Activated gamma-delta T cell (primary cell): ENCODE results near the gene TAF11L9.
"Not testable (repeated sequence)": the region's sequence is repeated elsewhere in the genome, so short reads cannot be mapped to it uniquely, and the experiment has no call there.

Source experiments
- DNase-seq: peaks from one replicate; lab custom pipeline; 2025; lab: John Stamatoyannopoulos, UW
- total RNA-seq, 2 donors: gene quantifications; one replicate each; lab custom pipeline; 2026; lab: John Stamatoyannopoulos, UW

The TAF11L9 gene
- total RNA-seq: 0 reads per million in 2 donors

DNA sequence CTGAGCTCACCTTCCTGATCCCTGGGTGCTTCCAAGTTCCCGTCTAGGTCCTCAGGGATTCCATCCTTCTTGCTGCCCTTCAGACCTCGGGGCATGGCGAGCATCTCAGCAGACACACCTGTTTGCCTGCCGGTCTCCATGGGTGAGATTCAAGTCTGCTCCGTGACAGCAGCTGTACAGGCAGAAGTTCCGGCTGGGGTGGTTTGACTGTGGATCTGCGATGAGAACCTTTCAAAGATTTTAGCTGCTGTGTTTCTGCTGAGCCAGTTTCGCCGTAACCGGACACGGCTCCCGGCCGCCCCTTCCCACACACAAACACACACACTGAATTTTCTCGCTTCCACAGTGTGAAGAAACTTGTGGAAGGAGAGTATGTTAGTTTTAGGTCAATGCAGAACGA, at the start of gene TAF11L9:
Gene TAF11L9, minus strand, starts transcription at position 140 of the 400 bp plus-strand sequence.
- not testable (repeated sequence) for DNase-seq

DNA sequence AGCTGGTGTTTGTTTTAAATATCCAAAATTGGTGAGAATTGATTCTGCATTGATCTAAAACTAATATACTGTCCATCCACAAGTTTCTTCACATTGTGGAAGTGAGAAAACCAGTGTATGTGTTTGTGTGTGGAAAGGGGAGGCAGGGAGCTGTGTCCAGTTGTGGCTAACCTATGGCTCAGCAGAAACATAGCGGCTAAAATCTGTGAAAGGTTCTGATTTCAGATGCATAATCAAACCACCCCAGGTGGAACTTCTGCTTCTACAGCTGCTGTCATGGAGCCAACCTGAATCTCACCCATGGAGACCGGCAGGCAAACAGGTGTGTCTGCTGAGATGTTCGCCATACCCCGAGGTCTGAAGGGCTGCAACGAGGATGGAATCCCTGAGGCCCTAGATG, 40.0 kb upstream of the TAF11L9 start, which contains the start of gene TAF11L14:
Gene TAF11L14, plus strand, starts transcription at position 301 of the 400 bp plus-strand sequence.
- no peak for DNase-seq

DNA sequence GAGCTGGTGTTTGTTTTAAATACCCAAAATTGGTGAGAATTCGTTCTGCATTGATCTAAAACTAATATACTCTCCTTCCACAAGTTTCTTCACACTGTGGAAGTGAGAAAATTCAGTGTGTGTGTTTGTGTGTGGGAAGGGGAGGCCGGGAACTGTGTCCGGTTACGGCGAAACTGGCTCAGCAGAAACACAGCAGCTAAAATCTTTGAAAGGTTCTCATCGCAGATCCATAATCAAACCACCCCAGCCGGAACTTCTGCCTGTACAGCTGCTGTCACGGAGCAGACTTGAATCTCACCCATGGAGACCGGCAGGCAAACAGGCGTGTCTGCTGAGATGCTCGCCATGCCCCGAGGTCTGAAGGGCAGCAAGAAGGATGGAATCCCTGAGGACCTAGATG, 37.6 kb upstream of the TAF11L9 start, which contains the start of gene TAF11L13:
Gene TAF11L13, plus strand, starts transcription at position 301 of the 400 bp plus-strand sequence.
- not testable (repeated sequence) for DNase-seq

DNA sequence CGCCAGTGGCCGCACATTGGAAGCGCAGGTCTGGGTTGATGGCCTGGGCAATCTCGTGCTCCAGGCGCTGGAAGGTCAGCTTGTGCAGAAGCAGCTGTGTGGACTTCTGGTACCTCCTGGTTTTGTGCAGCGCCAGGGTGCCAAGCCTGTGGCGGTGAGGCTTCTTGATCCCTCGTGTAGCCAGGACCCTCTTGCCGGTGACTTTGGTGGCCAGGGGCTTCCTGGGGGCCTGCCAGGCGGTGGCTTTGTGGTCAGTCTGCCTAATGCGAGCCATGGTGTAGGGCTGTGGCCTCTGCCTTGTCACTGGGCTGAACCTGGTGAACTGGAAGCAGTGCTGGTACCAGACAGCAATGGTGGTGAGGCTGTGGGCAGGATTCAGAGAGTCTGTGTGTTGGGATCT, 31.5 kb upstream of the TAF11L9 start:
- DNase-seq: no peak

DNA sequence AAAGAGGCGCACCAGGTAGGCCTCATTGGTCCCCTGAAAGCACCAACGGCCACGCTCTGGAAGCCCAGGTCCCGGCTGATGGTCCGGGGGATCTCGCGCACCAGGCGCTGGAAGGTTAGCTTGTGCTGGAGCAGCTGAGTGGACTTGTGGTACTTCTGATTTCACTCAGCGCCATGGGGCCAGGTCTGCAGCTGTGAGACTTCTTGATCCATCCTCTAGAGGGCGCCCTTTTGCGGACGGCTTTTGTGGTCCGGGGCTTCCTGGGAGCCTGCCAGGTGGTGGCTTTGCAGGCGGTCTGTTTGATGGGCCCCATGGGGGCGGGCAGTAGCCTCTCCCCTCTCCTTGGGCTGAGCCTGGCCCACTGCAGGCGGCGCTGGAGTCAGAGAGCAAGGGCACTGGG, 26.4 kb upstream of the TAF11L9 start:
- DNase-seq: no peak

DNA sequence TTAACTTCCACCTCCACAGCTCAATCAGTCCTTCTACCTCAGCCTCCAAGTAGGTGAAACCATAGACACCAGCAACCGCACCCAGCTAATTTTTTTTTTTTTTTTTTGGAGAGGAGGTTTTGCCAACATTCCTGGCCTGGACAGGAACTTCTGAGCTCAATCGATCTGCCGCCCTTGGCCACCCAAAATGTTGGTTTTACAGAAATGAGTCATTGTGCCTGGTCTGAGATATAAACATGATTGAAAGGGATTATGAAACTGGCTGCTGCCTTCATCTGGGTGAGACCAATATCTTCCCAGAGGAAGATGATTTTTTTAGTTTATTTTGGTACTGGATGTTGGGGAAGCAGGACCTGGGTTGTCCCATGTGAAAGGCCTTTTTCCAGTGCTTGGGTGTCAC, 25.2 kb upstream of the TAF11L9 start:
- no peak for DNase-seq

DNA sequence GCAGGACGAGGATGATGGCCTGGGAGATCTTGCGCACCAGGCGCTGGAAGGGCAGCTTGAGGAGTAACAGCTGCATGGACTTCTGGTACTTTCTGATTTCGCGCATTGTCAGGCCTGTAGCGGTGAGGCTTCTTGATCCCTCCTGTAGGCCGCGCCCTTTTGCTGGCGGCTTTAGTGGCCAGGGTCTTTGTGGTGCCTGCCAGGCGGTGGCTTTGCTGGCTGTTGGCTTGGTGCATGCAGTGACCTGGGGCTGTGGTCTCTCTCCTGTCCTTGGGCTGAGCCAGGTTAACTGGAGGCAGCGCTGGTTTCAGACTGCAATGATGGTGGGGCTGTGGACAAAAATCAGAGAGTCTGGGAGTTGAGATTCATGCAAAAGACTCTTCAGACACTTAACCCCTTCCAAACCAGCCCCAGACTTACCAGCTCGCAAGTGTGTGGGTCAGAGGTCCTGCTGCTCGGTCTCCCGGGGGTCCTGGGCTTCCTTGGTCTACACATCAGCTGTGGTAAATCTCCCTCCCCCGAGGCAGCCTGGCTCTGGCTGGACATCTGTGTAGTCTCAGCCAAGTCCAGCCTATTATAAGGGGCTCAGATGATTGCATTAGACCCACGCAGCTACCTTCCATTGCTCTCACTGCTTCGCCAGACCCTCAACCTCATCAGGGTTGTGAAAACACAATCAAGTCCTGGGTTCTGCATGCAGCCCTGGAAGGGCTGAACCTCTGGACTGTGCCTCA, 20.8 kb upstream of the TAF11L9 start:
- DNase-seq: no peak

DNA sequence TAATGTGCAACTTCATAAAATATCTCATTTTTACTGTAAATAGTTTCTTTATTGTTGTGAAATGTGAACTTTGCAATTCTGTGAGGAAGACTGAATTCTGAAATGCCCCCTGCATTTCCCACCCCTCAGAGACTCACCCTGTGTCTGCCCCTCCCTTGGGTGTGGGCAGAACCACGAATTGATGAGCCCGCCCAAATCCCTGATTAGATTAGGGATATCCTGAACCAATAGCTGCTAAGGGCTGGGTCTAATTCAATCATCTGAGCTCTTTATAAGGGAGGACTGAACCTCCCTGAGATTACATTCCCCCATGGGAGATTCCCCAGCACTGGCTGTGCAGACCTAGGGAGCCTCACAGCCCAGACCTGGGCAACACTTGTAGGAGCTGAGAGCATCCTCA, 15.9 kb upstream of the TAF11L9 start, which contains the start of gene TAF11L12:
Gene TAF11L12, plus strand, starts transcription at position 301 of the 400 bp plus-strand sequence.
- not testable (repeated sequence) for DNase-seq

DNA sequence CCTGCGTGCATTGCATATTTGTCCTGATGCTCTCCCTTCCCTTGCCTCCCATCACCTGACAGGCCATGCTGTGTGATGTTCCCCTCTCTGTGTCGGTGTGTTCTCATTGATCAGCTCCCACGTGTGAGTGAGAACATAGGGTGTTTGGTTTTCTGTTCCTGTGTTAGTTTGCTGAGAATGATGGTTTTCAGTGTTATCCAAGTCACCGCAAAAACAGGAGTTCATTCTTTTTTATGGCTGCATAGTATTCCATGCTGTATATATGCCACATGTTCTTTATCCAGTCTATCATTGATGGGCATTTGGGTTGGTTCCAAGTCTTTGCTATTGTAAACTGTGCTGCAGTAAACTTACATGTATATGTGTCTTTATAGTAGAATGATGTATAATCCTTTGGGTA, 13.3 kb upstream of the TAF11L9 start:
- DNase-seq: not testable (repeated sequence)

DNA sequence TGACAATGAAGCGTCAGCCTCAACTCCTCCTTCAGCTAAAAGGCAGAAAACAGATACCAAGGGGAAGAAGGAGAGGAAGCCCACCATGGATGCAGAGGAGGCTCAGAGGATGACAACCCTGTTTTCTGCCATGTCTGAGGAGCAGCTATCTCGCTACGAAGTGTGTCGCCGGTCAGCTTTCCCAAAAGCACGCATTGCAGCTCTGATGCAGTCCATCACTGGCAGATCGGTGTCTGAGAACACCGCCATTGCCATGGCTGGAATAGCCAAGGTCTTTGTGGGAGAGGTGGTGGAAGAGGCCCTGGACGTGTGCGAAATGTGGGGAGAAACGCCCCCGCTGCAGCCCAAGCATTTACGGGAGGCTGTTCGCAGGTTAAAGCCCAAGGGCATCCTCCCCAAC, 10.8 kb upstream of the TAF11L9 start:
- no peak for DNase-seq

DNA sequence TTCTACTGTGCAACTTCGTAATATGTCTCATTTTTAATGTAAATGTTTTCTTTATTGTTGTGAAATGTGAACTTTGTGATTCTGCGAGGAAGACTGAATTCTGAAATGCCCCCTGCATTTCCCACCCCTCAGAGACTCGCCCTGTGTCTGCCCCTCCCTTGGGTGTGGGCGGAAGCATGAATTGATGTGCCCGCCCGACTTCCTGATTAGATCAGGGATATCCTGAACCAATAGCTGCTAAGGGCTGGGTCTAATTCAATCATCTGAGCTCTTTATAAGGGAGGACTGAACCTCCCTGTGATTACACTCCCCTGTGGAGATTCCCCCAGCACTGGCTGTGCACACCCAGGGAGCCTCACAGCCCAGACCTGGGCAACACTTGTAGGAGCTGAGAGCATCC, 9.7 kb upstream of the TAF11L9 start, which contains the start of gene TAF11L11:
Gene TAF11L11, plus strand, starts transcription at position 304 of the 400 bp plus-strand sequence.
- DNase-seq: not testable (repeated sequence)

DNA sequence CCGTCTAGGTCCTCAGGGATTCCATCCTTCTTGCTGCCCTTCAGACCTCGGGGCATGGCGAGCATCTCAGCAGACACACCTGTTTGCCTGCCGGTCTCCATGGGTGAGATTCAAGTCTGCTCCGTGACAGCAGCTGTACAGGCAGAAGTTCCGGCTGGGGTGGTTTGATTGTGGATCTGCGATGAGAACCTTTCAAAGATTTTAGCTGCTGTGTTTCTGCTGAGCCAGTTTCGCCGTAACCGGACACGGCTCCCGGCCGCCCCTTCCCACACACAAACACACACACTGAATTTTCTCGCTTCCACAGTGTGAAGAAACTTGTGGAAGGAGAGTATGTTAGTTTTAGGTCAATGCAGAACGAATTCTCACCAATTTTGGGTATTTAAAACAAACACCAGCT, 3.5 kb upstream of the TAF11L9 start, which contains the start of gene TAF11L10:
Gene TAF11L10, minus strand, starts transcription at position 101 of the 400 bp plus-strand sequence.
- DNase-seq: not testable (repeated sequence)

DNA sequence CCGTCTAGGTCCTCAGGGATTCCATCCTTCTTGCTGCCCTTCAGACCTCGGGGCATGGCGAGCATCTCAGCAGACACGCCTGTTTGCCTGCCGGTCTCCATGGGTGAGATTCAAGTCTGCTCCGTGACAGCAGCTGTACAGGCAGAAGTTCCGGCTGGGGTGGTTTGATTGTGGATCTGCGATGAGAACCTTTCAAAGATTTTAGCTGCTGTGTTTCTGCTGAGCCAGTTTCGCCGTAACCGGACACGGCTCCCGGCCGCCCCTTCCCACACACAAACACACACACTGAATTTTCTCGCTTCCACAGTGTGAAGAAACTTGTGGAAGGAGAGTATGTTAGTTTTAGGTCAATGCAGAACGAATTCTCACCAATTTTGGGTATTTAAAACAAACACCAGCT, 3.3 kb downstream of the TAF11L9 start, which contains the start of gene TAF11L8:
Gene TAF11L8, minus strand, starts transcription at position 101 of the 400 bp plus-strand sequence.
- DNase-seq: not testable (repeated sequence)

DNA sequence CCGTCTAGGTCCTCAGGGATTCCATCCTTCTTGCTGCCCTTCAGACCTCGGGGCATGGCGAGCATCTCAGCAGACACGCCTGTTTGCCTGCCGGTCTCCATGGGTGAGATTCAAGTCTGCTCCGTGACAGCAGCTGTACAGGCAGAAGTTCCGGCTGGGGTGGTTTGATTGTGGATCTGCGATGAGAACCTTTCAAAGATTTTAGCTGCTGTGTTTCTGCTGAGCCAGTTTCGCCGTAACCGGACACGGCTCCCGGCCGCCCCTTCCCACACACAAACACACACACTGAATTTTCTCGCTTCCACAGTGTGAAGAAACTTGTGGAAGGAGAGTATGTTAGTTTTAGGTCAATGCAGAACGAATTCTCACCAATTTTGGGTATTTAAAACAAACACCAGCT, 8.5 kb downstream of the TAF11L9 start, which contains the start of gene TAF11L7:
Gene TAF11L7, minus strand, starts transcription at position 101 of the 400 bp plus-strand sequence.
- DNase-seq: not testable (repeated sequence)
